K562 (cell line): ENCODE data around the gene UBAC2. TPM values are rescaled to one million over a fixed set of nuclear protein-coding genes. Genes with fewer than 3 reads are reported as not detected.

ENCODE experiments used
- ATAC-seq: fragments of 200-7000 bp; cut with Tn5 transposase; 3 replicates; pipeline ENCODE4 v1.9.1; 2020; ENCODE audit warnings: moderate library complexity
- BruUV-seq: library from RNA; stranded (reverse); fragments of 400-500 nt; replicated peaks from 2 replicates; lab custom pipeline; 2021; lab: Mats Ljungman, UMichigan
- CTCF ChIA-PET: fragments of 300-600 bp; formaldehyde crosslinking; extraction: SDS; loops from one replicate; lab custom pipeline; 2021; ENCODE audit warnings: low intra/inter-chr PET ratio; lab: Yijun Ruan, JAX
- POLR2A ChIA-PET: fragments of 300-600, 350-650 bp; sonication (Branson Sonifier 250); formaldehyde crosslinking; extraction: SDS; loops from one replicate; lab custom pipeline; 2021; ENCODE audit warnings: antibody characterized with exemption, inconsistent platforms; lab: Yijun Ruan, JAX
- DNase-seq, 4 experiments: peaks; one replicate each; pipeline versions ENCODE4 v3.0.0 to v3.0.0-alpha.2; 2011 to 2018; ENCODE audit warnings: low spot score in 3 of 4, mixed read lengths in 3 of 4; ENCODE audit errors: extremely low read depth in 1 of 4
- FAIRE-seq: peaks from 2 replicates; lab custom pipeline; 2011; peaks lifted over from hg19 to GRCh38; lab: Jason Lieb, UNC
- H2AFZ ChIP-seq: 2 replicates; pipeline ENCODE4 v1.6.0; 2011; ENCODE audit warnings: low read depth, low read length, control low read depth, inconsistent platforms
- H3K27ac ChIP-seq: fragments of 200-600 bp; 3 replicates; pipeline ENCODE4 v1.8.0; 2011; ENCODE audit warnings: low read depth, mild to moderate bottlenecking, control low read depth, inconsistent platforms, low read length, moderate library complexity, mixed read lengths; ENCODE audit errors: extremely low read depth
- H3K27me3 ChIP-seq, 2 experiments: fragments of 300-600 bp in 1 of 2; 2 replicates in 1 of 2; 3 replicates in 1 of 2; pipeline versions ENCODE4 v1.6.0 to v1.8.0; 2011; ENCODE audit warnings: inconsistent platforms in 2 of 2, low read length in 2 of 2, mild to moderate bottlenecking in 1 of 2, mixed read lengths in 1 of 2, moderate library complexity in 1 of 2; ENCODE audit not compliant: control insufficient read depth in 2 of 2, insufficient read depth in 2 of 2
- H3K36me3 ChIP-seq: fragments of 300-600 bp; 3 replicates; pipeline ENCODE4 v1.8.0; 2011; ENCODE audit warnings: mild to moderate bottlenecking, low read length, inconsistent platforms; ENCODE audit not compliant: control insufficient read depth, insufficient read depth
- H3K4me1 ChIP-seq, 2 experiments: fragments of 200-600 bp in 1 of 2; replicated peaks in 1 of 2; 2 replicates in 1 of 2; 3 replicates in 1 of 2; pipeline versions ENCODE4 v1.5.1 to v1.8.0; 2011; ENCODE audit warnings: inconsistent platforms in 2 of 2, low read length in 2 of 2, mild to moderate bottlenecking in 1 of 2, mixed read lengths in 1 of 2, moderate library complexity in 1 of 2; ENCODE audit not compliant: control insufficient read depth in 2 of 2, insufficient read depth in 2 of 2
- H3K4me2 ChIP-seq: 2 replicates; pipeline ENCODE4 v1.6.1; 2011; ENCODE audit warnings: low read length, control low read depth, inconsistent platforms, mixed read lengths; ENCODE audit not compliant: insufficient read depth
- H3K4me3 ChIP-seq: fragments of 200-600 bp; sonication (generic), shearing (Covaris generic); 2 replicates; pipeline ENCODE4 v1.5.1; 2016; ENCODE audit warnings: control low read depth, inconsistent platforms
- H3K79me2 ChIP-seq: fragments of 200-600 bp; 3 replicates; pipeline ENCODE4 v1.8.0; 2011; ENCODE audit warnings: low read length, inconsistent platforms; ENCODE audit not compliant: control insufficient read depth, insufficient read depth
- H3K9ac ChIP-seq, 2 experiments: 2 replicates each; pipeline versions ENCODE4 v1.6.0 to v1.6.1; 2011; ENCODE audit warnings: low read depth in 2 of 2, low read length in 2 of 2, control low read depth in 1 of 2, inconsistent platforms in 1 of 2, mild to moderate bottlenecking in 1 of 2, mixed read lengths in 1 of 2; ENCODE audit not compliant: insufficient read depth in 1 of 2
- H3K9me1 ChIP-seq: one replicate; pipeline ENCODE4 v1.6.0; 2011; ENCODE audit warnings: inconsistent platforms, mild to moderate bottlenecking, low read length, moderate library complexity; ENCODE audit not compliant: control insufficient read depth, insufficient read depth
- H3K9me3 ChIP-seq: replicated peaks from 2 replicates; pipeline ENCODE4 v1.5.1; 2011; ENCODE audit warnings: low read depth, low read length, inconsistent platforms; ENCODE audit not compliant: control insufficient read depth, insufficient read depth
- H4K20me1 ChIP-seq: replicated peaks from 2 replicates; pipeline ENCODE4 v1.6.1; 2011; ENCODE audit warnings: low read length, inconsistent platforms, mixed read lengths; ENCODE audit not compliant: control insufficient read depth, insufficient read depth
- CHD4 ChIP-seq: fragments of 200-600 bp; sonication (generic); IDR thresholded peaks from 3 replicates; pipeline ENCODE4 v1.6.1; 2012; ENCODE audit warnings: low read depth, mild to moderate bottlenecking, mixed read lengths, low read length, inconsistent platforms; ENCODE audit not compliant: insufficient read depth, insufficient replicate concordance, poor library complexity, severe bottlenecking
- MECOM ChIP-seq: fragments of 250-450 bp; sonication (Bioruptor Pico); IDR thresholded peaks from 2 replicates; pipeline ENCODE4 v1.8.0; 2022; ENCODE audit warnings: inconsistent platforms
- MLLT1 ChIP-seq, 2 experiments: fragments of 450-650 bp; IDR thresholded peaks; 2 replicates each; pipeline ENCODE4 v1.6.1; 2016
- RFX5 ChIP-seq: IDR thresholded peaks from 2 replicates; pipeline ENCODE4 v1.6.1; 2011; ENCODE audit warnings: low read depth, mild to moderate bottlenecking, improper control_type of control experiment, low read length
- ZNF143 ChIP-seq: sonication (generic); formaldehyde crosslinking; IDR thresholded peaks from 2 replicates; pipeline ENCODE4 v1.9.0; 2022; ENCODE audit warnings: mild to moderate bottlenecking, missing genetic modification reagents
- ZNF146 ChIP-seq: IDR thresholded peaks from one replicate; pipeline ENCODE4 v1.6.1; 2018; ENCODE audit warnings: missing compliant biosample characterization; ENCODE audit not compliant: unreplicated experiment
- ZNF764 ChIP-seq: fragments of 250-450 bp; sonication (Bioruptor Pico); IDR thresholded peaks from 2 replicates; pipeline ENCODE4 v1.4.0; 2020; ENCODE audit warnings: low read depth, mild to moderate bottlenecking, moderate library complexity
- WGBS: fragments of 100-300 bp; shearing (Covaris generic); methylation state at CpG from one replicate; pipeline ENCODE4 v1.1.6; 2016; ENCODE audit warnings: low coverage, mixed read lengths; ENCODE audit not compliant: insufficient coverage; ENCODE audit errors: missing lambda C conversion rate; 5-methylcytosine and 5-hydroxymethylcytosine counted together
- in situ Hi-C: fragments of 300-500 bp; cut with MboI; formaldehyde crosslinking; loops from 4 replicates; pipeline ENCODE4 v1.15.0; 2018; ENCODE audit warnings: inconsistent platforms, mixed read lengths
- intact Hi-C: fragments of 100-400 bp; cut with micrococcal nuclease; formaldehyde crosslinking; loops from 2 replicates; pipeline ENCODE4 v1.14.2; 2022
- polyA plus RNA-seq, 8 experiments: library from polyadenylated mRNA; depleted of rRNA in 4 of 8; stranded (reverse) in 5 of 8; unstranded in 3 of 8; fragments of >200 nt; fragmentation: Nextera tagmentation in 2 of 8; fragmentation: Illumina TruSeq in 1 of 8; extraction: Ambion mirVana in 2 of 8; extraction: Trizol in 1 of 8; gene quantifications; 2 replicates each; pipeline versions ENCODE4 v1.2.1 to v1.2.3, GENCODE V29; 2011 to 2014; ENCODE audit warnings: inconsistent platforms in 1 of 8, missing spikeins in 1 of 8
- total RNA-seq, 7 experiments: library from RNA; depleted of rRNA in 6 of 7; stranded (reverse); fragments of >200 nt in 6 of 7; fragmentation: Illumina TruSeq in 2 of 7; extraction: Trizol in 2 of 7; gene quantifications; 2 replicates each; pipeline versions ENCODE4 v1.2.1 to v1.2.3, GENCODE V29; 2011 to 2021; ENCODE audit warnings: low replicate concordance in 1 of 7
- TF ChIP-seq, protein P1 (sequence below): fragments of 450-650 bp; formaldehyde crosslinking; IDR thresholded peaks from 2 replicates; pipeline ENCODE4 v1.4.0; 2020; ENCODE audit warnings: mild to moderate bottlenecking, moderate library complexity
- TF ChIP-seq, protein P2 (sequence below): fragments of 450-650 bp; formaldehyde crosslinking; IDR thresholded peaks from 2 replicates; pipeline ENCODE4 v1.4.0; 2020; ENCODE audit warnings: mild to moderate bottlenecking, mixed read lengths
- TF ChIP-seq, protein P3 (sequence below): fragments of 250-450 bp; sonication (Bioruptor Pico); IDR thresholded peaks from 2 replicates; pipeline ENCODE4 v1.5.0; 2021

The UBAC2 gene
- total and polyA plus RNA-seq, 9 of the 15 experiments (the other 6 are each of a cell fraction or from before 2014, with no cell fraction given), result 6.0 to 84.1 (median 32.3) TPM

GRCh38 chr13:99398916-99399622 lies 198.4 kb downstream of the UBAC2 start:
- peaks cover 0 to 8% of the 10 kb centered on the region in 2 experiments; a peak in 1 of 5 replicates for H3K27me3 ChIP-seq
- no peaks in the 10 kb centered on the region for H3K79me2 ChIP-seq
- H3K36me3 ChIP-seq, result no peaks in the 10 kb centered on the region
- BruUV-seq, result no TSS peak
- in situ Hi-C loops (no loop called here), intact Hi-C loops (no loop called here)
- 54% methylated on average over 5 of the region's 11 CpGs for WGBS
- no peak for TF ChIP-seq CHD4
- TF ChIP-seq, protein P1, sequence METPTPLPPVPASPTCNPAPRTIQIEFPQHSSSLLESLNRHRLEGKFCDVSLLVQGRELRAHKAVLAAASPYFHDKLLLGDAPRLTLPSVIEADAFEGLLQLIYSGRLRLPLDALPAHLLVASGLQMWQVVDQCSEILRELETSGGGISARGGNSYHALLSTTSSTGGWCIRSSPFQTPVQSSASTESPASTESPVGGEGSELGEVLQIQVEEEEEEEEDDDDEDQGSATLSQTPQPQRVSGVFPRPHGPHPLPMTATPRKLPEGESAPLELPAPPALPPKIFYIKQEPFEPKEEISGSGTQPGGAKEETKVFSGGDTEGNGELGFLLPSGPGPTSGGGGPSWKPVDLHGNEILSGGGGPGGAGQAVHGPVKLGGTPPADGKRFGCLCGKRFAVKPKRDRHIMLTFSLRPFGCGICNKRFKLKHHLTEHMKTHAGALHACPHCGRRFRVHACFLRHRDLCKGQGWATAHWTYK (CRISPR knock-in tag), result no peak
- TF ChIP-seq ZNF764 (CRISPR knock-in tag), result no peak
- no peak for TF ChIP-seq MECOM (CRISPR knock-in tag)
- TF ChIP-seq, protein P2, sequence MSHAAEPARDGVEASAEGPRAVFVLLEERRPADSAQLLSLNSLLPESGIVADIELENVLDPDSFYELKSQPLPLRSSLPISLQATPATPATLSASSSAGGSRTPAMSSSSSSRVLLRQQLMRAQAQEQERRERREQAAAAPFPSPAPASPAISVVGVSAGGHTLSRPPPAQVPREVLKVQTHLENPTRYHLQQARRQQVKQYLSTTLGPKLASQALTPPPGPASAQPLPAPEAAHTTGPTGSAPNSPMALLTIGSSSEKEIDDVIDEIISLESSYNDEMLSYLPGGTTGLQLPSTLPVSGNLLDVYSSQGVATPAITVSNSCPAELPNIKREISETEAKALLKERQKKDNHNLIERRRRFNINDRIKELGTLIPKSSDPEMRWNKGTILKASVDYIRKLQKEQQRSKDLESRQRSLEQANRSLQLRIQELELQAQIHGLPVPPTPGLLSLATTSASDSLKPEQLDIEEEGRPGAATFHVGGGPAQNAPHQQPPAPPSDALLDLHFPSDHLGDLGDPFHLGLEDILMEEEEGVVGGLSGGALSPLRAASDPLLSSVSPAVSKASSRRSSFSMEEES (CRISPR knock-in tag), result no peak
- TF ChIP-seq ZNF146, result no peak
- no peak for TF ChIP-seq ZNF143 (CRISPR knock-in tag)
- no peak for TF ChIP-seq RFX5
- TF ChIP-seq, protein P3, sequence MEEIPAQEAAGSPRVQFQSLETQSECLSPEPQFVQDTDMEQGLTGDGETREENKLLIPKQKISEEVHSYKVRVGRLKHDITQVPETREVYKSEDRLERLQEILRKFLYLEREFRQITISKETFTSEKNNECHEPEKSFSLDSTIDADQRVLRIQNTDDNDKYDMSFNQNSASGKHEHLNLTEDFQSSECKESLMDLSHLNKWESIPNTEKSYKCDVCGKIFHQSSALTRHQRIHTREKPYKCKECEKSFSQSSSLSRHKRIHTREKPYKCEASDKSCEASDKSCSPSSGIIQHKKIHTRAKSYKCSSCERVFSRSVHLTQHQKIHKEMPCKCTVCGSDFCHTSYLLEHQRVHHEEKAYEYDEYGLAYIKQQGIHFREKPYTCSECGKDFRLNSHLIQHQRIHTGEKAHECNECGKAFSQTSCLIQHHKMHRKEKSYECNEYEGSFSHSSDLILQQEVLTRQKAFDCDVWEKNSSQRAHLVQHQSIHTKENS (CRISPR knock-in tag), result no peak
- TF ChIP-seq MLLT1 (IDR thresholded peaks at IDR 0.05), result no peak
- no peak overlapping the region for H3K4me2 ChIP-seq
- H3K27ac ChIP-seq, result no peak overlapping the region
- H3K9ac ChIP-seq, result no peak overlapping the region; a peak in 1 of 4 replicates
- no peaks in the 10 kb centered on the region for H4K20me1 ChIP-seq
- no peak for FAIRE-seq
- no peaks in the 10 kb centered on the region for H3K9me1 ChIP-seq
- CTCF ChIA-PET, result no interaction called here
- no peak for DNase-seq
- H3K9me3 ChIP-seq, result no peaks in the 10 kb centered on the region
- H2AFZ ChIP-seq, result no peak overlapping the region
- H3K4me3 ChIP-seq, result no peak overlapping the region
- POLR2A ChIA-PET, result interaction anchor here (0.7 kb wide), 1 partner anchor 435 kb away, joined by 4 read pairs; no protein-coding TSS in a partner anchor
- no peaks in the 10 kb centered on the region; a peak in 1 of 5 replicates for H3K4me1 ChIP-seq
- ATAC-seq, result no peak
